Lower lobe of right lung (tissue), 2 donors: ENCODE data around the gene PCP2. TPM values are rescaled to one million over a fixed set of nuclear protein-coding genes. Genes with fewer than 3 reads are reported as not detected.

Experiments
- ATAC-seq, 2 donors: fragments of 200-7000 bp; cut with Tn5 transposase; one replicate each; pipeline ENCODE4 v1.9.1; 2020 to 2022; ENCODE audit warnings: mild to moderate bottlenecking in 2 of 2, moderate library complexity in 2 of 2
- DNase-seq: peaks from one replicate; pipeline ENCODE4 v3.0.0-alpha.2; 2020
- H3K27ac ChIP-seq: fragments of 200-600 bp; one replicate; pipeline ENCODE4 v1.8.0; 2022
- H3K27me3 ChIP-seq: fragments of 200-600 bp; one replicate; pipeline ENCODE4 v1.8.0; 2022; ENCODE audit warnings: low read depth
- H3K36me3 ChIP-seq: fragments of 200-600 bp; one replicate; pipeline ENCODE4 v1.8.0; 2022; ENCODE audit warnings: mild to moderate bottlenecking
- H3K4me1 ChIP-seq: fragments of 200-600 bp; one replicate; pipeline ENCODE4 v1.8.0; 2022
- H3K4me3 ChIP-seq: fragments of 200-600 bp; one replicate; pipeline ENCODE4 v1.8.0; 2022; ENCODE audit warnings: mild to moderate bottlenecking
- H3K9me3 ChIP-seq: fragments of 200-600 bp; one replicate; pipeline ENCODE4 v1.8.0; 2022
- CTCF ChIP-seq: fragments of 200-600 bp; IDR thresholded peaks from one replicate; pipeline ENCODE4 v1.8.0; 2022; ENCODE audit warnings: antibody characterized with exemption, mild to moderate bottlenecking
- intact Hi-C: fragments of 100-400 bp; cut with DNase I; formaldehyde crosslinking; loops from one replicate; pipeline ENCODE4 v1.11.0; 2022
- total RNA-seq: library from RNA; stranded (reverse); fragmentation: NEBNext Ultra II Directional; extraction: Animal tissue kit (Norgen Biotek cat#: 25700); gene quantifications from one replicate; pipeline ENCODE4 v1.2.1, GENCODE V29; 2021
- donor health status: DM: no; HTN: yes; CAD: no; lungs with severe emphysema.

PCP2 gene
- total RNA-seq, 1 donor from 2014 or later, result 3.5 TPM

- intact Hi-C loops, result no loop called here
- Histone ChIP-seq H3K36me3 (peaks cover 17% of the 10 kb centered on the region), H3K4me3 (no peak overlapping the region), H3K9me3 (no peaks in the 10 kb centered on the region), H3K27me3 (no peaks in the 10 kb centered on the region), H3K27ac (no peak overlapping the region), H3K4me1 (peaks cover 21% of the 10 kb centered on the region)
- no peak for TF ChIP-seq CTCF
- no peak for ATAC-seq
- no peak for DNase-seq
Observed at GRCh38 chr19:7650148-7650547, 16.6 kb upstream of the PCP2 start.

GRCh38 chr19:7648265-7649014 lies 14.9 kb upstream of the PCP2 start:
- no peak overlapping the region for H3K27ac ChIP-seq
- intact Hi-C loops, result no loop called here
- H3K4me3 ChIP-seq, result no peak overlapping the region
- H3K9me3 ChIP-seq, result no peaks in the 10 kb centered on the region
- DNase-seq (no peak), ATAC-seq (no peak)
- peaks cover 26% of the 10 kb centered on the region for H3K36me3 ChIP-seq
- no peaks in the 10 kb centered on the region for H3K27me3 ChIP-seq
- H3K4me1 ChIP-seq, result peaks cover 10% of the 10 kb centered on the region
- TF ChIP-seq CTCF, result no peak

GRCh38 chr19:7647156-7647555 lies 13.6 kb upstream of the PCP2 start:
- Histone ChIP-seq H3K4me3 (no peak overlapping the region), H3K36me3 (peaks cover 31% of the 10 kb centered on the region), H3K27me3 (no peaks in the 10 kb centered on the region), H3K4me1 (peaks cover 1% of the 10 kb centered on the region), H3K27ac (no peak overlapping the region), H3K9me3 (no peaks in the 10 kb centered on the region)
- DNase-seq (no peak), ATAC-seq (no peak)
- intact Hi-C loops, result no loop called here
- no peak for TF ChIP-seq CTCF

- Histone ChIP-seq H3K27me3 (no peaks in the 10 kb centered on the region), H3K9me3 (no peaks in the 10 kb centered on the region), H3K4me1 (no peaks in the 10 kb centered on the region), H3K27ac (no peak overlapping the region), H3K4me3 (no peak overlapping the region), H3K36me3 (peaks cover 38% of the 10 kb centered on the region)
- intact Hi-C loops, result no loop called here
- DNase-seq, result no peak
- no peak for TF ChIP-seq CTCF
- ATAC-seq, result no peak
Observed at GRCh38 chr19:7646426-7646700, 12.8 kb upstream of the PCP2 start.

GRCh38 chr19:7645656-7646425 lies 12.3 kb upstream of the PCP2 start:
- no peak for ATAC-seq
- Histone ChIP-seq H3K4me1 (no peaks in the 10 kb centered on the region), H3K27me3 (no peaks in the 10 kb centered on the region), H3K9me3 (no peaks in the 10 kb centered on the region), H3K4me3 (no peak overlapping the region), H3K27ac (no peak overlapping the region), H3K36me3 (peaks cover 40% of the 10 kb centered on the region)
- no peak for TF ChIP-seq CTCF
- no peak for DNase-seq
- intact Hi-C loops, result no loop called here
